HG03135 (cell line): ENCODE results near the gene KLHL35.
A peak's percentile ranks its signal among the peaks of the same experiment; 100 is the strongest.

Source experiments
- ATAC-seq: cut with Tn5 transposase; IDR thresholded peaks from one replicate; pipeline ENCODE4 v1.9.1; 2021; ENCODE audit warnings: mild to moderate bottlenecking, moderate library complexity; ENCODE audit not compliant: unreplicated experiment

KLHL35 gene

GRCh38 chr11:75442161-75442885 is 9.3 kb upstream of the KLHL35 start:
- no peak for ATAC-seq

GRCh38 chr11:75441804-75442132 is 8.8 kb upstream of the KLHL35 start:
- ATAC-seq: no peak

GRCh38 chr11:75440960-75441803 is 8.2 kb upstream of the KLHL35 start:
- no peak for ATAC-seq

GRCh38 chr11:75439495-75440120 is 6.6 kb upstream of the KLHL35 start:
- ATAC-seq: no peak

GRCh38 chr11:75439026-75439425 is 6.0 kb upstream of the KLHL35 start:
- ATAC-seq: no peak

- ATAC-seq: no peak
Observed at GRCh38 chr11:75437966-75438659, 5.1 kb upstream of the KLHL35 start.

- ATAC-seq: no peak
Observed at GRCh38 chr11:75436806-75437205, 3.8 kb upstream of the KLHL35 start.

GRCh38 chr11:75435571-75435925 is 2.5 kb upstream of the KLHL35 start:
- no peak for ATAC-seq

GRCh38 chr11:75434886-75435570 is 2.0 kb upstream of the KLHL35 start:
- ATAC-seq: no peak

GRCh38 chr11:75434051-75434450 is 1.0 kb upstream of the KLHL35 start:
- ATAC-seq: no peak

GRCh38 chr11:75433443-75433842 is 440 bp upstream of the KLHL35 start:
- no peak for ATAC-seq

GRCh38 chr11:75431533-75432525 is 1.2 kb downstream of the KLHL35 start:
- ATAC-seq: no peak

GRCh38 chr11:75430714-75431532 is 2.1 kb downstream of the KLHL35 start:
- ATAC-seq: no peak

GRCh38 chr11:75429902-75430713 is 2.9 kb downstream of the KLHL35 start:
- ATAC-seq: peak; percentile 58

GRCh38 chr11:75429641-75429901 is 3.4 kb downstream of the KLHL35 start:
- no peak for ATAC-seq

GRCh38 chr11:75428989-75429640 is 3.9 kb downstream of the KLHL35 start:
- no peak for ATAC-seq

GRCh38 chr11:75428281-75428724 is 4.7 kb downstream of the KLHL35 start:
- no peak for ATAC-seq

- no peak for ATAC-seq
Observed at GRCh38 chr11:75427181-75427580, 5.8 kb downstream of the KLHL35 start.
